HG02870 (cell line): Measurements from ENCODE around the gene CSK.

Source experiments
- ATAC-seq: cut with Tn5 transposase; IDR thresholded peaks from one replicate; pipeline ENCODE4 v1.9.1; 2021; ENCODE audit warnings: mild to moderate bottlenecking, moderate library complexity; ENCODE audit not compliant: unreplicated experiment

Gene CSK

GRCh38 chr15:74786551-74787165 is 4.8 kb downstream of the CSK start:
- no peak for ATAC-seq

- ATAC-seq = peak; percentile 49
These were observed 5.6 kb downstream of the CSK start for GRCh38 chr15:74787251-74788041.

- no peak for ATAC-seq
These were observed 6.3 kb downstream of the CSK start for GRCh38 chr15:74788042-74788682.

- ATAC-seq = no peak
These were observed 6.8 kb downstream of the CSK start for GRCh38 chr15:74788683-74789151.

- ATAC-seq = no peak
These were observed 7.3 kb downstream of the CSK start for GRCh38 chr15:74789171-74789631.

GRCh38 chr15:74789741-74790079 is 7.8 kb downstream of the CSK start:
- no peak for ATAC-seq

- ATAC-seq = no peak
These were observed 8.4 kb downstream of the CSK start for GRCh38 chr15:74790080-74790916.

GRCh38 chr15:74791007-74791406 is 9.1 kb downstream of the CSK start:
- ATAC-seq = no peak

GRCh38 chr15:74791667-74792066 is 9.8 kb downstream of the CSK start:
- ATAC-seq = no peak

- no peak for ATAC-seq
These were observed 10.5 kb downstream of the CSK start for GRCh38 chr15:74792227-74793016.

GRCh38 chr15:74793135-74794028 is 11.5 kb downstream of the CSK start:
- ATAC-seq = no peak

- ATAC-seq = no peak
These were observed 12.5 kb downstream of the CSK start for GRCh38 chr15:74794248-74794969.

GRCh38 chr15:74794970-74795349 is 13.1 kb downstream of the CSK start:
- ATAC-seq = no peak

- no peak for ATAC-seq
These were observed 14.2 kb downstream of the CSK start for GRCh38 chr15:74795966-74796625.

GRCh38 chr15:74798388-74799254 is 16.7 kb downstream of the CSK start:
- ATAC-seq = no peak

GRCh38 chr15:74799255-74799855 is 17.5 kb downstream of the CSK start:
- peak; percentile 6 for ATAC-seq
